HEK293T (cell line): ENCODE results near the gene KCNG1.

Experiments
- ARNT ChIP-seq: fragments of 450-650 bp; IDR thresholded peaks from 2 replicates; pipeline ENCODE4 v1.6.1; 2017; ENCODE audit warnings: mild to moderate bottlenecking
- BHLHE40 ChIP-seq: fragments of 450-650 bp; IDR thresholded peaks from 2 replicates; pipeline ENCODE4 v1.6.1; 2016; ENCODE audit warnings: mild to moderate bottlenecking, moderate library complexity, borderline replicate concordance
- ELF4 ChIP-seq: fragments of 450-650 bp; IDR thresholded peaks from 2 replicates; pipeline ENCODE4 v1.6.1; 2017; ENCODE audit warnings: antibody characterized with exemption
- FOXA1 ChIP-seq: fragments of 450-650 bp; IDR thresholded peaks from 2 replicates; pipeline ENCODE4 v1.6.1; 2016; ENCODE audit warnings: mild to moderate bottlenecking
- FOXK2 ChIP-seq: fragments of 450-650 bp; IDR thresholded peaks from 2 replicates; pipeline ENCODE4 v1.6.1; 2016; ENCODE audit warnings: mild to moderate bottlenecking
- FOXM1 ChIP-seq: fragments of 450-650 bp; IDR thresholded peaks from 2 replicates; pipeline ENCODE4 v1.6.1; 2017; ENCODE audit warnings: mild to moderate bottlenecking, borderline replicate concordance
- L3MBTL2 ChIP-seq: fragments of 450-650 bp; conservative IDR thresholded peaks from 2 replicates; pipeline ENCODE4 v1.6.1; 2016; ENCODE audit warnings: mild to moderate bottlenecking
- LEF1 ChIP-seq: fragments of 450-650 bp; IDR thresholded peaks from 2 replicates; pipeline ENCODE4 v1.6.1; 2017; ENCODE audit warnings: mild to moderate bottlenecking, borderline replicate concordance
- NFRKB ChIP-seq: fragments of 450-650 bp; IDR thresholded peaks from 2 replicates; pipeline ENCODE4 v1.6.1; 2016; ENCODE audit warnings: mild to moderate bottlenecking, moderate library complexity
- PKNOX1 ChIP-seq: fragments of 450-650 bp; IDR thresholded peaks from 2 replicates; pipeline ENCODE4 v1.6.1; 2016
- SP1 ChIP-seq: fragments of 450-650 bp; IDR thresholded peaks from 2 replicates; pipeline ENCODE4 v1.6.1; 2017
- SUZ12 ChIP-seq: fragments of 450-650 bp; IDR thresholded peaks from 2 replicates; pipeline ENCODE4 v1.6.1; 2016; ENCODE audit warnings: mild to moderate bottlenecking
- TARDBP ChIP-seq: fragments of 450-650 bp; IDR thresholded peaks from 2 replicates; pipeline ENCODE4 v1.6.1; 2016
- ZNF384 ChIP-seq: fragments of 450-650 bp; IDR thresholded peaks from 2 replicates; pipeline ENCODE4 v1.6.1; 2016

GRCh38 chr20:51034988-51035656, 12.2 kb upstream of the KCNG1 start:
- TF ChIP-seq FOXK2 (no peak), FOXM1 (no peak), ZNF384 (no peak), SUZ12 (no peak), LEF1 (no peak), SP1 (no peak), FOXA1 (no peak), ARNT (no peak), ELF4 (no peak), NFRKB (no peak), BHLHE40 (no peak), L3MBTL2 (no peak), TARDBP (no peak), PKNOX1 (no peak)
